HepG2 (cell line): ENCODE results near the gene ATXN7L3. TPM values are rescaled to one million over a fixed set of nuclear protein-coding genes. Genes with fewer than 3 reads are reported as not detected.
A peak's percentile ranks its signal among the peaks of the same experiment; 100 is the strongest.

Experiments used
- ATAC-seq: fragments of 200-7000 bp; cut with Tn5 transposase; 3 replicates; pipeline ENCODE4 v1.9.1; 2020; ENCODE audit warnings: mild to moderate bottlenecking, moderate library complexity
- BruUV-seq: library from RNA; stranded (reverse); fragments of 400-500 nt; replicated peaks from 2 replicates; lab custom pipeline; 2021; lab: Mats Ljungman, UMichigan
- CTCF ChIA-PET: fragments of 300-600 bp; formaldehyde crosslinking; extraction: SDS; loops from one replicate; lab custom pipeline; 2021; ENCODE audit warnings: low total read pairs, inconsistent platforms, low intra/inter-chr PET ratio; lab: Yijun Ruan, JAX
- POLR2A ChIA-PET: fragments of 350-600 bp; sonication (Branson Sonifier 250); formaldehyde crosslinking; loops from one replicate; lab custom pipeline; 2020; ENCODE audit warnings: antibody characterized with exemption, inconsistent platforms; lab: Yijun Ruan, JAX
- DNase-seq: peaks from one replicate; pipeline ENCODE4 v3.0.0-alpha.2; 2015; ENCODE audit warnings: low spot score
- FAIRE-seq: peaks from 3 replicates; lab custom pipeline; 2011; peaks lifted over from hg19 to GRCh38; lab: Jason Lieb, UNC
- H2AFZ ChIP-seq: one replicate; pipeline ENCODE4 v1.6.1; 2011; ENCODE audit warnings: low read length, inconsistent platforms
- H3K27ac ChIP-seq: fragments of 300-600 bp; 3 replicates; pipeline ENCODE4 v1.8.0; 2011; ENCODE audit warnings: mixed run types, mild to moderate bottlenecking, mixed read lengths, low read length, inconsistent platforms; ENCODE audit not compliant: insufficient read depth; ENCODE audit errors: extremely low read length
- H3K27me3 ChIP-seq, 2 experiments: fragments of 200-600 bp in 1 of 2; 2 replicates in 1 of 2; 3 replicates in 1 of 2; pipeline versions ENCODE4 v1.6.0 to v1.8.0; 2011; ENCODE audit warnings: low read length in 2 of 2, mild to moderate bottlenecking in 2 of 2, moderate library complexity in 2 of 2, inconsistent platforms in 1 of 2; ENCODE audit not compliant: insufficient read depth in 2 of 2, control insufficient read depth in 1 of 2
- H3K36me3 ChIP-seq, 2 experiments: fragments of 200-600 bp in 1 of 2; replicated peaks in 1 of 2; 2 replicates in 1 of 2; 3 replicates in 1 of 2; pipeline versions ENCODE4 v1.5.1 to v1.8.0; 2011; ENCODE audit warnings: low read length in 2 of 2, inconsistent platforms in 1 of 2; ENCODE audit not compliant: insufficient read depth in 2 of 2, control insufficient read depth in 1 of 2
- H3K4me1 ChIP-seq: 2 replicates; pipeline ENCODE4 v1.5.1; 2012; ENCODE audit warnings: low read length, inconsistent platforms; ENCODE audit not compliant: insufficient read depth
- H3K4me2 ChIP-seq: 2 replicates; pipeline ENCODE4 v1.6.0; 2011; ENCODE audit warnings: low read depth, low read length, inconsistent platforms
- H3K4me3 ChIP-seq, 3 experiments: fragments of 200-600 bp in 1 of 3; sonication (generic), shearing (Covaris generic) in 1 of 3; replicated peaks in 1 of 3; 2 replicates each; pipeline ENCODE4 v1.5.1; 2011 to 2016; ENCODE audit warnings: low read length in 3 of 3, inconsistent platforms in 2 of 3, low read depth in 2 of 3, mild to moderate bottlenecking in 2 of 3, control low read depth in 1 of 3, mixed read lengths in 1 of 3; ENCODE audit not compliant: insufficient read depth in 1 of 3
- H3K79me2 ChIP-seq: one replicate; pipeline ENCODE4 v1.6.1; 2011; ENCODE audit warnings: low read length, inconsistent platforms; ENCODE audit not compliant: insufficient read depth
- H3K9ac ChIP-seq: 2 replicates; pipeline ENCODE4 v1.6.0; 2011; ENCODE audit warnings: mild to moderate bottlenecking, low read depth, low read length, inconsistent platforms; ENCODE audit not compliant: insufficient read depth
- H3K9me3 ChIP-seq: 2 replicates; pipeline ENCODE4 v1.5.1; 2012; ENCODE audit warnings: mild to moderate bottlenecking, low read length
- H4K20me1 ChIP-seq: 2 replicates; pipeline ENCODE4 v1.6.0; 2011; ENCODE audit warnings: inconsistent platforms, mild to moderate bottlenecking, low read length, moderate library complexity; ENCODE audit not compliant: insufficient read depth
- ASH2L ChIP-seq: fragments of 300-600, 200-600 bp; sonication (generic); IDR thresholded peaks from 2 replicates; pipeline ENCODE4 v1.7.0; 2017; ENCODE audit warnings: low read depth, mild to moderate bottlenecking, moderate library complexity, mixed read lengths, low read length; ENCODE audit not compliant: insufficient read length
- DNMT3B ChIP-seq: conservative IDR thresholded peaks from 2 replicates; pipeline ENCODE4 v1.6.1; 2016; ENCODE audit warnings: missing biosample characterization, control low read depth
- GZF1 ChIP-seq: sonication (generic); formaldehyde crosslinking; IDR thresholded peaks from 2 replicates; pipeline ENCODE4 v1.5.1; 2020; ENCODE audit warnings: mild to moderate bottlenecking, missing genetic modification reagents
- HDAC2 ChIP-seq: sonication (generic); formaldehyde crosslinking; IDR thresholded peaks from 2 replicates; pipeline ENCODE4 v1.4.0; 2020; ENCODE audit warnings: missing genetic modification reagents
- KDM5B ChIP-seq: sonication (generic); formaldehyde crosslinking; IDR thresholded peaks from 2 replicates; pipeline ENCODE4 v1.4.0; 2020; ENCODE audit warnings: missing genetic modification reagents, mild to moderate bottlenecking, borderline replicate concordance
- KLF16 ChIP-seq, 2 experiments: sonication (generic) in 1 of 2; formaldehyde crosslinking in 1 of 2; IDR thresholded peaks; 2 replicates each; pipeline versions ENCODE4 v1.6.1 to v1.8.0; 2016 to 2023; ENCODE audit warnings: missing genetic modification reagents in 2 of 2, missing compliant biosample characterization in 1 of 2
- MAFF ChIP-seq: IDR thresholded peaks from 2 replicates; pipeline ENCODE4 v1.6.1; 2011; ENCODE audit warnings: low read depth, low read length, improper control_type of control experiment
- MBNL3 ChIP-seq: fragments of 250-450 bp; sonication (Bioruptor Pico); conservative IDR thresholded peaks from 2 replicates; pipeline ENCODE4 v1.8.0; 2022; ENCODE audit warnings: mild to moderate bottlenecking, inconsistent platforms
- NR2F6 ChIP-seq, 2 experiments: IDR thresholded peaks; 2 replicates each; pipeline ENCODE4 v1.6.1; 2016; ENCODE audit warnings: antibody characterized with exemption in 1 of 2, mild to moderate bottlenecking in 1 of 2
- RARA ChIP-seq: IDR thresholded peaks from 2 replicates; pipeline ENCODE4 v1.6.1; 2016; ENCODE audit warnings: missing genetic modification reagents, missing compliant biosample characterization
- SP140L ChIP-seq: sonication (generic); formaldehyde crosslinking; IDR thresholded peaks from 2 replicates; pipeline ENCODE4 v1.4.0; 2020; ENCODE audit warnings: missing genetic modification reagents, borderline replicate concordance
- TBX3 ChIP-seq: fragments of 450-650 bp; IDR thresholded peaks from 2 replicates; pipeline ENCODE4 v1.6.1; 2017; ENCODE audit warnings: antibody characterized with exemption, mild to moderate bottlenecking, inconsistent platforms, borderline replicate concordance
- ZFP82 ChIP-seq: sonication (generic); formaldehyde crosslinking; IDR thresholded peaks from 2 replicates; pipeline ENCODE4 v1.5.1; 2020; ENCODE audit warnings: mild to moderate bottlenecking, missing genetic modification reagents, borderline replicate concordance
- ZHX1 ChIP-seq: sonication (generic); formaldehyde crosslinking; IDR thresholded peaks from 2 replicates; pipeline ENCODE4 v1.8.1; 2022; ENCODE audit warnings: low read depth, mild to moderate bottlenecking, missing genetic modification reagents
- ZNF160 ChIP-seq: sonication (generic); formaldehyde crosslinking; IDR thresholded peaks from 2 replicates; pipeline ENCODE4 v1.8.0; 2022; ENCODE audit warnings: mild to moderate bottlenecking, inconsistent platforms, missing genetic modification reagents
- ZNF337 ChIP-seq: sonication (generic); formaldehyde crosslinking; IDR thresholded peaks from 2 replicates; pipeline ENCODE4 v1.5.1; 2020; ENCODE audit warnings: missing genetic modification reagents, low read depth, mild to moderate bottlenecking, borderline replicate concordance
- ZNF446 ChIP-seq: sonication (generic); formaldehyde crosslinking; IDR thresholded peaks from 2 replicates; pipeline ENCODE4 v1.5.0; 2020; ENCODE audit warnings: mild to moderate bottlenecking, missing genetic modification reagents
- ZNF850 ChIP-seq: sonication (generic); formaldehyde crosslinking; conservative IDR thresholded peaks from 2 replicates; pipeline ENCODE4 v1.9.0; 2021; ENCODE audit warnings: mild to moderate bottlenecking, missing genetic modification reagents
- WGBS: methylation state at CpG from one replicate; pipeline ENCODE4 v1.1.6; 2017; ENCODE audit warnings: low lambda C conversion rate; 5-methylcytosine and 5-hydroxymethylcytosine counted together
- in situ Hi-C: cut with HindIII; loops from 2 replicates; pipeline ENCODE4 v1.10.0; 2017; ENCODE audit warnings: low pct_unique_long_range_greater_than_20kb; ENCODE audit not compliant: extremely low pct_ligation_motif_present
- intact Hi-C: fragments of 100-400 bp; cut with micrococcal nuclease; formaldehyde crosslinking; loops from one replicate; pipeline ENCODE4 v1.10.0; 2022; ENCODE audit not compliant: unreplicated experiment
- polyA plus RNA-seq, 8 experiments: library from polyadenylated mRNA; depleted of rRNA in 3 of 8; stranded (reverse) in 7 of 8; unstranded in 1 of 8; fragments of >200 nt; fragmentation: Illumina TruSeq in 4 of 8; extraction: Trizol in 4 of 8; gene quantifications; 2 replicates each; pipeline versions ENCODE4 v1.2.1 to v1.2.3, GENCODE V29; 2011 to 2016; ENCODE audit warnings: low read depth in 4 of 8, missing spikeins in 1 of 8, mixed read lengths in 1 of 8; ENCODE audit not compliant: insufficient read depth in 1 of 8
- total RNA-seq, 5 experiments: library from RNA; depleted of rRNA; stranded (reverse); fragments of >200 nt; fragmentation: Illumina TruSeq; extraction: Trizol; gene quantifications; 2 replicates each; pipeline ENCODE4 v1.2.3, GENCODE V29; 2016; ENCODE audit warnings: low read depth in 1 of 5

ATXN7L3 gene
- total and polyA plus RNA-seq, 2 of the 13 experiments (the other 11 are each of a cell fraction or from before 2014, with no cell fraction given), result 44.5 to 59.1 TPM

GRCh38 chr17:44188576-44189403, 10.9 kb downstream of the ATXN7L3 start (continued):
- no peak for TF ChIP-seq ZHX1 (CRISPR knock-in tag)
- no peak for TF ChIP-seq ZNF337 (CRISPR knock-in tag)
- TF ChIP-seq, all 625 proteins: peak for 3

GRCh38 chr17:44187131-44187899, 12.4 kb downstream of the ATXN7L3 start:
- Histone ChIP-seq H3K4me1 (peaks cover 47% of the 10 kb centered on the region), H3K27ac (peak overlapping the region; percentile 91), H3K4me2 (peak overlapping the region; percentile 92), H3K4me3 (peak overlapping the region; percentile 95 to 97 (median 96)), H3K79me2 (peaks cover 30% of the 10 kb centered on the region), H3K36me3 (peaks cover 2 to 19% of the 10 kb centered on the region in 2 experiments; a peak in 3 of 5 replicates), H3K9ac (peak overlapping the region; percentile 90), H3K9me3 (no peaks in the 10 kb centered on the region), H4K20me1 (peaks cover 5% of the 10 kb centered on the region; the same call in 1 of the 2 replicates), H3K27me3 (no peaks in the 10 kb centered on the region; a peak in 1 of 5 replicates), H2AFZ (peak overlapping the region; percentile 90)
- WGBS, result 8% methylated on average over 32 of the region's 32 CpGs
- POLR2A ChIA-PET, result interaction anchor here (0.7 to 5.2 kb wide), 30 partner anchors 8 to 182 kb away, joined by 3 to 71 read pairs (median 5); partner anchors contain the start of genes ASB16, ATXN7L3, G6PC3 and GRN
- DNase-seq (no peak), FAIRE-seq (no peak), ATAC-seq (peak; percentile 45)
- in situ Hi-C loops, result loop anchor here (10.0 kb wide), 1 partner anchor 57 kb away; no protein-coding TSS in a partner anchor
- CTCF ChIA-PET, result no interaction called here
- BruUV-seq, result no TSS peak
- intact Hi-C loops, result no loop called here
- no peak for TF ChIP-seq MAFF
- no peak for TF ChIP-seq ASH2L
- TF ChIP-seq ZNF446 (CRISPR knock-in tag), result no peak
- TF ChIP-seq ZFP82 (CRISPR knock-in tag), result peak; percentile 80; the same call in 1 of the 2 replicates
- TF ChIP-seq ZNF160 (CRISPR knock-in tag), result no peak
- TF ChIP-seq ZNF850 (CRISPR knock-in tag), result no peak
- 0 out of 2 replicates have a peak, but pooled peaks have one; percentile 22 for TF ChIP-seq NR2F6 (IDR thresholded peaks at IDR 0.05)
- no peak for TF ChIP-seq NR2F6 (CRISPR knock-in tag; IDR thresholded peaks at IDR 0.05)
- TF ChIP-seq MBNL3 (CRISPR knock-in tag), result no peak
- TF ChIP-seq RARA (CRISPR knock-in tag), result 0 out of 2 replicates have a peak, but pooled peaks have one; percentile 1
- no peak for TF ChIP-seq GZF1 (CRISPR knock-in tag)
- no peak for TF ChIP-seq HDAC2 (CRISPR knock-in tag)
- 0 out of 4 replicates have a peak, but pooled peaks of 1 of the 2 experiments have one; percentile 15 for TF ChIP-seq KLF16 (CRISPR knock-in tag; IDR thresholded peaks at IDR 0.05)
- no peak for TF ChIP-seq KDM5B (CRISPR knock-in tag)
- no peak for TF ChIP-seq DNMT3B (CRISPR knock-in tag)
- no peak; the same call in 1 of the 2 replicates for TF ChIP-seq SP140L (CRISPR knock-in tag)
- no peak for TF ChIP-seq TBX3
